HG03571 (cell line): ENCODE data around the gene CDK6.

ENCODE experiments used
- ATAC-seq: cut with Tn5 transposase; IDR thresholded peaks from one replicate; pipeline ENCODE4 v1.9.1; 2021; ENCODE audit not compliant: unreplicated experiment

CDK6 gene

GRCh38 chr7:92652536-92652935 is 183.8 kb downstream of the CDK6 start:
- ATAC-seq, result no peak

GRCh38 chr7:92650391-92650790 is 186.0 kb downstream of the CDK6 start:
- no peak for ATAC-seq

GRCh38 chr7:92648067-92648466 is 188.3 kb downstream of the CDK6 start:
- peak; percentile 54 for ATAC-seq

- ATAC-seq, result no peak
Measured at GRCh38 chr7:92647652-92648051, 188.7 kb downstream of the CDK6 start.

GRCh38 chr7:92647011-92647625 is 189.3 kb downstream of the CDK6 start:
- peak; percentile 70 for ATAC-seq

- ATAC-seq, result no peak
Measured at GRCh38 chr7:92645114-92646061, 191.0 kb downstream of the CDK6 start.

- no peak for ATAC-seq
Measured at GRCh38 chr7:92644406-92645113, 191.8 kb downstream of the CDK6 start.

GRCh38 chr7:92643821-92644220 is 192.6 kb downstream of the CDK6 start:
- no peak for ATAC-seq

- peak; percentile 80 for ATAC-seq
Measured at GRCh38 chr7:92641921-92642511, 194.4 kb downstream of the CDK6 start.

GRCh38 chr7:92639966-92640365 is 196.4 kb downstream of the CDK6 start:
- ATAC-seq, result no peak

- ATAC-seq, result no peak
Measured at GRCh38 chr7:92639213-92639896, 197.0 kb downstream of the CDK6 start.

- no peak for ATAC-seq
Measured at GRCh38 chr7:92636018-92636560, 200.3 kb downstream of the CDK6 start.

GRCh38 chr7:92635538-92635937 is 200.8 kb downstream of the CDK6 start:
- ATAC-seq, result no peak

- peak; percentile 27 for ATAC-seq
Measured at GRCh38 chr7:92634924-92635519, 201.4 kb downstream of the CDK6 start.

- ATAC-seq, result no peak
Measured at GRCh38 chr7:92634205-92634604, 202.2 kb downstream of the CDK6 start.

GRCh38 chr7:92633211-92633906 is 203.0 kb downstream of the CDK6 start:
- no peak for ATAC-seq

GRCh38 chr7:92632791-92633190 is 203.6 kb downstream of the CDK6 start:
- ATAC-seq, result no peak

- peak; percentile 11 for ATAC-seq
Measured at GRCh38 chr7:92631850-92632487, 204.4 kb downstream of the CDK6 start.
